H9 (cell line): ENCODE results near the gene HCST. TPM values are rescaled to one million over a fixed set of nuclear protein-coding genes. Genes with fewer than 3 reads are reported as not detected.

Experiments used
- DNase-seq: peaks from one replicate; pipeline ENCODE4 v3.0.0-alpha.2; 2017
- H2AFZ ChIP-seq: one replicate; pipeline ENCODE4 v1.6.1; 2013; ENCODE audit warnings: mild to moderate bottlenecking, low read length, control low read depth, moderate library complexity
- H2AK5ac ChIP-seq: 2 replicates; pipeline ENCODE4 v1.6.1; 2013; ENCODE audit warnings: low read length, control low read depth, mixed read lengths; ENCODE audit not compliant: insufficient read length
- H2BK120ac ChIP-seq: one replicate; pipeline ENCODE4 v1.6.1; 2013; ENCODE audit warnings: low read depth, mild to moderate bottlenecking, low read length, control low read depth, inconsistent platforms; ENCODE audit not compliant: poor library complexity, severe bottlenecking
- H2BK12ac ChIP-seq: 2 replicates; pipeline ENCODE4 v1.6.1; 2013; ENCODE audit warnings: low read length, control low read depth, mixed read lengths, low read depth; ENCODE audit not compliant: insufficient read length
- H2BK15ac ChIP-seq: 2 replicates; pipeline ENCODE4 v1.6.1; 2013; ENCODE audit warnings: low read depth, low read length, control low read depth
- H2BK20ac ChIP-seq: one replicate; pipeline ENCODE4 v1.6.1; 2013; ENCODE audit warnings: low read depth, mild to moderate bottlenecking, low read length, control low read depth, inconsistent platforms; ENCODE audit not compliant: poor library complexity, severe bottlenecking
- H2BK5ac ChIP-seq: 2 replicates; pipeline ENCODE4 v1.6.1; 2013; ENCODE audit warnings: low read length, control low read depth, mixed read lengths; ENCODE audit not compliant: insufficient read length
- H3K14ac ChIP-seq: 2 replicates; pipeline ENCODE4 v1.6.1; 2013; ENCODE audit warnings: low read length, control low read depth; ENCODE audit not compliant: insufficient read depth
- H3K18ac ChIP-seq: 2 replicates; pipeline ENCODE4 v1.6.1; 2013; ENCODE audit warnings: low read depth, mild to moderate bottlenecking, mixed read lengths, low read length, control low read depth; ENCODE audit not compliant: insufficient read length
- H3K23ac ChIP-seq: 2 replicates; pipeline ENCODE4 v1.6.1; 2013; ENCODE audit warnings: low read length, control low read depth, mixed read lengths, low read depth; ENCODE audit not compliant: insufficient read length
- H3K23me2 ChIP-seq: 2 replicates; pipeline ENCODE4 v1.6.1; 2013; ENCODE audit warnings: low read depth, mild to moderate bottlenecking, mixed read lengths, low read length, control low read depth; ENCODE audit not compliant: insufficient read length, poor library complexity, severe bottlenecking
- H3K27ac ChIP-seq: 2 replicates; pipeline ENCODE4 v1.5.1; 2013; ENCODE audit warnings: low read length, control low read depth, mixed read lengths, low read depth; ENCODE audit not compliant: insufficient read length
- H3K27me3 ChIP-seq: 2 replicates; pipeline ENCODE4 v1.6.1; 2013; ENCODE audit warnings: low read length, control low read depth, inconsistent platforms; ENCODE audit not compliant: insufficient read depth
- H3K4ac ChIP-seq: 2 replicates; pipeline ENCODE4 v1.6.1; 2013; ENCODE audit warnings: low read depth, mild to moderate bottlenecking, control low read depth, inconsistent platforms, low read length, moderate library complexity
- H3K4me1 ChIP-seq: 2 replicates; pipeline ENCODE4 v1.6.1; 2013; ENCODE audit warnings: low read length, control low read depth, inconsistent platforms; ENCODE audit not compliant: insufficient read depth
- H3K4me2 ChIP-seq: 2 replicates; pipeline ENCODE4 v1.6.1; 2013; ENCODE audit warnings: low read length, control low read depth, mixed read lengths; ENCODE audit not compliant: insufficient read length, insufficient read depth
- H3K56ac ChIP-seq: 2 replicates; pipeline ENCODE4 v1.6.1; 2013; ENCODE audit warnings: low read depth, mild to moderate bottlenecking, mixed read lengths, low read length, control low read depth; ENCODE audit not compliant: insufficient read length
- H3K79me1 ChIP-seq: 2 replicates; pipeline ENCODE4 v1.6.1; 2013; ENCODE audit warnings: low read depth, mild to moderate bottlenecking, moderate library complexity, low read length, control low read depth, inconsistent platforms; ENCODE audit not compliant: insufficient read depth, poor library complexity, severe bottlenecking
- H3K79me2 ChIP-seq: 2 replicates; pipeline ENCODE4 v1.6.1; 2013; ENCODE audit warnings: low read length, control low read depth, inconsistent platforms; ENCODE audit not compliant: insufficient read depth
- H3K9ac ChIP-seq: 2 replicates; pipeline ENCODE4 v1.6.1; 2013; ENCODE audit warnings: low read length, control low read depth, mixed read lengths; ENCODE audit not compliant: insufficient read length; ENCODE audit errors: extremely low read depth
- H3K9me3 ChIP-seq: one replicate; pipeline ENCODE4 v1.6.1; 2013; ENCODE audit warnings: low read depth, low read length, inconsistent platforms; ENCODE audit not compliant: control insufficient read depth
- H3T11ph ChIP-seq: one replicate; pipeline ENCODE4 v1.6.1; 2013; ENCODE audit warnings: mild to moderate bottlenecking, low read length, control low read depth, inconsistent platforms
- H4K20me1 ChIP-seq: one replicate; pipeline ENCODE4 v1.6.1; 2013; ENCODE audit not compliant: control insufficient read depth, insufficient read length, insufficient read depth
- H4K5ac ChIP-seq: 2 replicates; pipeline ENCODE4 v1.6.1; 2013; ENCODE audit warnings: low read depth, mild to moderate bottlenecking, mixed read lengths, low read length, control low read depth; ENCODE audit not compliant: insufficient read length
- H4K8ac ChIP-seq: replicated peaks from 2 replicates; pipeline ENCODE4 v1.6.1; 2013; ENCODE audit warnings: low read length, control low read depth, mixed read lengths, low read depth; ENCODE audit not compliant: insufficient read length
- H4K91ac ChIP-seq: 2 replicates; pipeline ENCODE4 v1.6.1; 2013; ENCODE audit warnings: low read depth, mild to moderate bottlenecking, moderate library complexity, mixed read lengths, low read length, control low read depth; ENCODE audit not compliant: insufficient read length
- H3K27ac Mint-ChIP-seq, 3 experiments: 2 replicates in 2 of 3; 3 replicates in 1 of 3; pipeline ENCODE4 v1.8.0; 2020 to 2021; ENCODE audit warnings: mixed read lengths in 3 of 3, mild to moderate bottlenecking in 1 of 3, moderate library complexity in 1 of 3
- H3K27me3 Mint-ChIP-seq: 2 replicates; pipeline ENCODE4 v1.8.0; 2021; ENCODE audit warnings: low read depth, mild to moderate bottlenecking, moderate library complexity, mixed read lengths
- H3K36me3 Mint-ChIP-seq, 3 experiments: 2 replicates in 2 of 3; 3 replicates in 1 of 3; pipeline ENCODE4 v1.8.0; 2020 to 2021; ENCODE audit warnings: low read depth in 3 of 3, mixed read lengths in 3 of 3; ENCODE audit not compliant: insufficient read depth in 1 of 3
- H3K4me1 Mint-ChIP-seq, 2 experiments: 2 replicates each; pipeline ENCODE4 v1.8.0; 2020; ENCODE audit warnings: mixed read lengths in 2 of 2
- H3K4me3 Mint-ChIP-seq, 2 experiments: 2 replicates in 1 of 2; 3 replicates in 1 of 2; pipeline ENCODE4 v1.8.0; 2020 to 2021; ENCODE audit warnings: mild to moderate bottlenecking in 2 of 2, mixed read lengths in 2 of 2, moderate library complexity in 1 of 2
- H3K9me3 Mint-ChIP-seq, 2 experiments: 2 replicates in 1 of 2; 3 replicates in 1 of 2; pipeline ENCODE4 v1.8.0; 2020; ENCODE audit warnings: mild to moderate bottlenecking in 2 of 2, mixed read lengths in 2 of 2, moderate library complexity in 1 of 2
- WGBS: extraction: QIAGEN DNeasy Blood & Tissue Kit; methylation state at CpG from one replicate; pipeline ENCODE4 v1.1.7; 2013; ENCODE audit warnings: missing lambda C conversion rate, low lambda C conversion rate, mixed read lengths; ENCODE audit not compliant: insufficient read length; ENCODE audit errors: extremely low coverage; 5-methylcytosine and 5-hydroxymethylcytosine counted together
- total RNA-seq: library from RNA; stranded (reverse); gene quantifications from 2 replicates; pipeline ENCODE4 v1.2.1, GENCODE V29; 2021
- TF ChIP-seq, protein P1 (sequence below): fragments of 200-600 bp; sonication (generic); conservative IDR thresholded peaks from 3 replicates; pipeline ENCODE4 v1.8.0; 2021; ENCODE audit warnings: antibody characterized with exemption, mild to moderate bottlenecking

HCST gene
- total RNA-seq, 1 experiment from 2014 or later = 0.68 TPM

DNA sequence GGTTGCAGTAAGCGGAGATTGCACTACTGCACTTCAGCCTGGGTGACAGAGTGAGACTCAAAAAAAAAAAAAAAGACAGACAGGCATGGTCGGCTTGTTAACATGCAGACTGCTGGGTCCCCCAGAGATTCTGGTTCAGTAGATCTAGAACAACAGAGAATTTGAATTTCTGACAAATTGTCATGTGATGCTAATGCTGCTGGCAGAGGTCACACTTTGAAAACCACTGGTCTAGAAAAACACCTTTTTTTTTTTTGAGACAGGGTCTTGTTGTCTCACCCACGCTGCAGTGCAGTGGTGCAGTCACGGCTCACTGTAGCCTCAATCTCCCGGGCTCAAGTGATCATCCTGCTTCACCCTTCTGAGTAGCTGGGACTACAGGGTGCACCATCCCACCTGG, 26.2 kb downstream of the HCST start:
- H2BK5ac ChIP-seq = no peak overlapping the region
- peaks cover 0 to 8% (median 3%) of the 10 kb centered on the region in 3 experiments; a peak in 2 of 7 replicates for H3K36me3 Mint-ChIP-seq
- peaks cover 13% of the 10 kb centered on the region in 2 experiments; a peak in 4 of 5 replicates for H3K9me3 Mint-ChIP-seq
- no peaks in the 10 kb centered on the region for H3K4me1 ChIP-seq
- no peak overlapping the region for H3K9ac ChIP-seq
- no peak overlapping the region for H4K91ac ChIP-seq
- H3K4me2 ChIP-seq = no peak overlapping the region
- H3K23ac ChIP-seq = no peak overlapping the region
- H3K14ac ChIP-seq = no peak overlapping the region
- no peaks in the 10 kb centered on the region for H3K79me2 ChIP-seq
- H2AK5ac ChIP-seq = no peak overlapping the region
- no peak overlapping the region for H3K4me3 Mint-ChIP-seq
- no peak overlapping the region for H2AFZ ChIP-seq
- H3K9me3 ChIP-seq = no peaks in the 10 kb centered on the region
- H3K27me3 ChIP-seq = no peaks in the 10 kb centered on the region
- H2BK15ac ChIP-seq = no peak overlapping the region; the same call in 1 of the 2 replicates
- no peak overlapping the region for H4K8ac ChIP-seq
- WGBS = no CpG with 5 or more reads among the region's 5 CpGs
- H3K4me1 Mint-ChIP-seq = peaks cover 20 to 28% of the 10 kb centered on the region in 2 experiments
- H3T11ph ChIP-seq = no peak overlapping the region
- no peaks in the 10 kb centered on the region for H3K23me2 ChIP-seq
- no peak overlapping the region for H2BK12ac ChIP-seq
- H3K27me3 Mint-ChIP-seq = peaks cover 5% of the 10 kb centered on the region
- no peak overlapping the region for H2BK20ac ChIP-seq
- no peak overlapping the region for H3K27ac Mint-ChIP-seq
- no peak overlapping the region for H2BK120ac ChIP-seq
- no peak for DNase-seq
- no peak overlapping the region for H3K18ac ChIP-seq
- no peak overlapping the region for H3K27ac ChIP-seq
- H3K56ac ChIP-seq = no peak overlapping the region
- no peaks in the 10 kb centered on the region for H4K20me1 ChIP-seq
- H3K4ac ChIP-seq = no peak overlapping the region
- TF ChIP-seq, protein P1, sequence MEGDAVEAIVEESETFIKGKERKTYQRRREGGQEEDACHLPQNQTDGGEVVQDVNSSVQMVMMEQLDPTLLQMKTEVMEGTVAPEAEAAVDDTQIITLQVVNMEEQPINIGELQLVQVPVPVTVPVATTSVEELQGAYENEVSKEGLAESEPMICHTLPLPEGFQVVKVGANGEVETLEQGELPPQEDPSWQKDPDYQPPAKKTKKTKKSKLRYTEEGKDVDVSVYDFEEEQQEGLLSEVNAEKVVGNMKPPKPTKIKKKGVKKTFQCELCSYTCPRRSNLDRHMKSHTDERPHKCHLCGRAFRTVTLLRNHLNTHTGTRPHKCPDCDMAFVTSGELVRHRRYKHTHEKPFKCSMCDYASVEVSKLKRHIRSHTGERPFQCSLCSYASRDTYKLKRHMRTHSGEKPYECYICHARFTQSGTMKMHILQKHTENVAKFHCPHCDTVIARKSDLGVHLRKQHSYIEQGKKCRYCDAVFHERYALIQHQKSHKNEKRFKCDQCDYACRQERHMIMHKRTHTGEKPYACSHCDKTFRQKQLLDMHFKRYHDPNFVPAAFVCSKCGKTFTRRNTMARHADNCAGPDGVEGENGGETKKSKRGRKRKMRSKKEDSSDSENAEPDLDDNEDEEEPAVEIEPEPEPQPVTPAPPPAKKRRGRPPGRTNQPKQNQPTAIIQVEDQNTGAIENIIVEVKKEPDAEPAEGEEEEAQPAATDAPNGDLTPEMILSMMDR = no peak
- H4K5ac ChIP-seq = no peak overlapping the region
- no peaks in the 10 kb centered on the region for H3K79me1 ChIP-seq
